Uterus (tissue), 2 donors: ENCODE results near the gene ZNF684.

ENCODE experiments used
- CTCF ChIP-seq, 4 experiments: fragments of 200-600 bp in 2 of 4; fragments of 450-650 bp in 2 of 4; sonication (generic) in 2 of 4; IDR thresholded peaks; one replicate each; pipeline ENCODE4 v1.5.1; 2016 to 2019; ENCODE audit warnings: antibody characterized with exemption in 4 of 4, mild to moderate bottlenecking in 2 of 4, moderate library complexity in 1 of 4
- POLR2A ChIP-seq, 2 donors: fragments of 450-650 bp; IDR thresholded peaks; one replicate each; pipeline ENCODE4 v1.6.1; 2016; ENCODE audit warnings: antibody characterized with exemption in 2 of 2, mild to moderate bottlenecking in 1 of 2, moderate library complexity in 1 of 2

GRCh38 chr1:40519517-40519916, 11.9 kb upstream of the ZNF684 start:
- TF ChIP-seq POLR2A (IDR thresholded peaks at IDR 0.05) (no peak), CTCF (IDR thresholded peaks at IDR 0.05) (no peak)
